Breast epithelium (tissue), 4 donors: ENCODE results near the gene PRAMEF9. TPM values are rescaled to one million over a fixed set of nuclear protein-coding genes. Genes with fewer than 3 reads are reported as not detected.
A peak's percentile ranks its signal among the peaks of the same experiment; 100 is the strongest.
"Not testable (repeated sequence)": the region's sequence is repeated elsewhere in the genome, so short reads cannot be mapped to it uniquely, and the experiment has no call there.

Source experiments
- DNase-seq, 2 donors: peaks; one replicate each; pipeline ENCODE4 v3.0.0-alpha.2; 2019; ENCODE audit warnings: low spot score in 2 of 2
- H3K27ac ChIP-seq, 2 donors: fragments of 200-600 bp; sonication (generic) in 1 of 2; one replicate each; pipeline ENCODE4 v1.5.1; 2016 to 2019; ENCODE audit warnings: mild to moderate bottlenecking in 1 of 2
- H3K27me3 ChIP-seq, 2 donors: fragments of 200-600 bp; sonication (generic) in 1 of 2; one replicate each; pipeline versions ENCODE4 v1.5.1 to v1.6.0; 2017 to 2019; ENCODE audit warnings: control low read depth in 1 of 2, mild to moderate bottlenecking in 1 of 2
- H3K36me3 ChIP-seq: fragments of 200-600 bp; one replicate; pipeline ENCODE4 v1.5.1; 2019
- H3K4me1 ChIP-seq, 2 donors: fragments of 200-600 bp; sonication (generic); one replicate each; pipeline ENCODE4 v1.5.1; 2016 to 2019; ENCODE audit warnings: control low read depth in 1 of 2
- H3K4me3 ChIP-seq, 3 donors: fragments of 200-600 bp; sonication (generic); 1 replicate in 2 of 3; 2 replicates in 1 of 3; pipeline ENCODE4 v1.5.1; 2016 to 2019; ENCODE audit warnings: mild to moderate bottlenecking in 3 of 3, moderate library complexity in 2 of 3
- H3K9me3 ChIP-seq, 2 donors: fragments of 200-600 bp; sonication (generic) in 1 of 2; one replicate each; pipeline ENCODE4 v1.5.1; 2016 to 2019; ENCODE audit warnings: control low read depth in 1 of 2
- POLR2A ChIP-seq: fragments of 450-650 bp; IDR thresholded peaks from one replicate; pipeline ENCODE4 v1.6.1; 2016; ENCODE audit warnings: antibody characterized with exemption, mild to moderate bottlenecking, moderate library complexity
- POLR2AphosphoS5 ChIP-seq, 3 donors: sonication (generic); formaldehyde crosslinking; IDR thresholded peaks; one replicate each; pipeline ENCODE4 v1.6.1; 2017; ENCODE audit warnings: antibody characterized with exemption in 3 of 3
- intact Hi-C: fragments of 100-400 bp; cut with DNase I; formaldehyde crosslinking; loops from one replicate; pipeline ENCODE4 v1.15.1; 2023; ENCODE audit warnings: low total_unique reads
- total RNA-seq, 3 donors: library from RNA; depleted of rRNA; stranded (reverse); fragments of >200 nt; gene quantifications; one replicate each; pipeline ENCODE4 v1.1.0, GENCODE V29; 2016
- TF ChIP-seq, protein P1 (sequence below), 3 donors: fragments of 450-650 bp; IDR thresholded peaks; one replicate each; pipeline ENCODE4 v1.5.1; 2016 to 2017; ENCODE audit warnings: antibody characterized with exemption in 3 of 3, mild to moderate bottlenecking in 3 of 3, moderate library complexity in 3 of 3

The PRAMEF9 gene
- not detected for total RNA-seq

DNA sequence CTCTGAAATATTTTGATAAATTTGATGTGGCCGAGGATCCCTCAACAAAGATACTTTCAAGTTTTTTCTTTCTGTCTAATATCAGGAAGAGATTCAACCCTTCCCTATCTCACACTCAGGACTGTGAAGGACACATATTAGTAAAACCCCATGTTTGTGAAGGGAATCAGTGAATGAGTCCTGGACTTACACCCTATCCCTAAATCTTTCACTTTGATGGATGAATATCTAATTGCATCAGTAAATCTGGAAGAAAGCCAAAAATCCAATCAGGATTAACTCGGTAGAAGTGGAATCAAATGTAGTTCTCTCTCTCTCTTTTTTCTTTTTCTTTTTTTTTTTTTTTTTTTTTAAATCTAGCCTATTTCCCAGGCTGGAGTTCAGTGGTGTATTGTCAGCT is at the start of gene PRAMEF9:
Gene PRAMEF9, plus strand, starts transcription at position 301 of the 400 bp plus-strand sequence. CDS start 3,433 bp downstream, outside the sequence.
- not testable (repeated sequence) for DNase-seq, H3K27me3 ChIP-seq

DNA sequence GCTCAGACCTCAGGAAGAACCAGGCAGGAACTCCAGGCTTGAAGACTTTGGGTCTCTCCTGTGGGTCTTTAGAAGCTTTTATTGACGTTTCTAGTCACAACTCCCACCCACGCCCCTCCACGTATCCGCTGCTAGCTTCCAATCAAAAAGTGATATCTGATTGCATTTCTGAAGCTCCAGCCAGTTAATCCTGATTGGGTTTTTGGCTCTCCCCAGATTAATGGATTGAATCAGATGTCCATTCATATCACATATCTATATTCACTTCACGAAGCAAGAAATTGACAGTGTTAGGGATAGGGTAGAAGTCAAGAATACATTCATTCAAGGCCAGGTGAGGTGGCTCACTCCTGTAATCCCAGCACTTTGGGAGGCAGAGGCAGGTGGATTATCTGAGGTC is 15.7 kb upstream of the PRAMEF9 start, which contains the start of gene PRAMEF26:
Gene PRAMEF26, minus strand, starts transcription at position 101 of the 400 bp plus-strand sequence. CDS start 2,914 bp downstream, outside the sequence.
- intact Hi-C loops, H3K9me3 ChIP-seq, H3K4me1 ChIP-seq, H3K4me3 ChIP-seq, H3K27ac ChIP-seq, H3K36me3 ChIP-seq, DNase-seq, H3K27me3 ChIP-seq: not testable (repeated sequence)

More for the DNA sequence above, at the start of gene PRAMEF9:
- H3K4me3 ChIP-seq, H3K4me1 ChIP-seq, H3K9me3 ChIP-seq, H3K27ac ChIP-seq, H3K36me3 ChIP-seq, intact Hi-C loops: not testable (repeated sequence)

DNA sequence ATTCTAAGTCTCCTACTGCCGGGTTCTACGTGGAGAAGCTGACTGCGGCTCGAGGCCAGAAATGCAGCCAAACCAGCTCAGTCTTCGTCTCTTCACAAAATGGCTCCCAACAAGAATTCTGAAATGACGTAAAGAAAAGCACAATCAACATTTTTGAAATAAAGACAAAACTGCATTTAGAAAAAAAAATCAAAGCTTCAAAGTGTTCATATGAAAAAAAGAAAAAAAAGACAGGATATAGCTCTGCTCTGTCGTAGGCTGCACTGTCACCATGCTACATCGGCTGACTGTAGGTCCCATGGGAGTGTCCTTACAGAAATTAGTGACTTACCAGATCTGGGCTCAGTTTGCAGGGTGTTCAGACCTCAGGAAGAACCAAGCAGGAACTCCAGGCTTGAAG is 6.1 kb upstream of the PRAMEF9 start, which contains the start of gene HNRNPCL4:
Gene HNRNPCL4, minus strand, starts transcription at position 101 of the 400 bp plus-strand sequence. CDS start 164 bp downstream, outside the sequence.
- H3K4me1 ChIP-seq, H3K27ac ChIP-seq, intact Hi-C loops, H3K9me3 ChIP-seq, H3K36me3 ChIP-seq, DNase-seq, H3K4me3 ChIP-seq, H3K27me3 ChIP-seq: not testable (repeated sequence)

DNA sequence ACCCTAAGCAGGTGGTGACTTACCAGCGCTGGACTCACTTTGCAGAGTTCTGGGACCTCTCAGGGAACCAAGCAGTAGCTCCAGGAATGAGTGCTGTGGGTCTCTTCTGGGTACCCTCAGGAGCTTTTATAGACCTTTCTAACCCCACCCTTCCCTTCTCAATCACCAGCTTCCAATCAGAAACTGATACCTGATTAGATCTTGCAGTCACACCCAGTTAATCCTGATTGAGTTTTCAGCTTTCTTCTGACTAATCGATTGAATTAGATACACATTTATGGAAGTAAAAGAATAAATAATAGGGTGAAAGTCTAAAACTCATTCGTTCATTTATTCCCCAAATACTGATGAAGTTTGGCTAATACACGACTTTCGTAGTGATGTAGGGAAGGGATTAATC is 29.7 kb downstream of the PRAMEF9 start, which contains the start of gene PRAMEF13:
Gene PRAMEF13, minus strand, starts transcription at position 101 of the 400 bp plus-strand sequence. CDS start 1,820 bp downstream, outside the sequence.
- H3K27me3 ChIP-seq, DNase-seq, H3K27ac ChIP-seq, H3K36me3 ChIP-seq, H3K9me3 ChIP-seq, H3K4me1 ChIP-seq, intact Hi-C loops, H3K4me3 ChIP-seq: not testable (repeated sequence)

DNA sequence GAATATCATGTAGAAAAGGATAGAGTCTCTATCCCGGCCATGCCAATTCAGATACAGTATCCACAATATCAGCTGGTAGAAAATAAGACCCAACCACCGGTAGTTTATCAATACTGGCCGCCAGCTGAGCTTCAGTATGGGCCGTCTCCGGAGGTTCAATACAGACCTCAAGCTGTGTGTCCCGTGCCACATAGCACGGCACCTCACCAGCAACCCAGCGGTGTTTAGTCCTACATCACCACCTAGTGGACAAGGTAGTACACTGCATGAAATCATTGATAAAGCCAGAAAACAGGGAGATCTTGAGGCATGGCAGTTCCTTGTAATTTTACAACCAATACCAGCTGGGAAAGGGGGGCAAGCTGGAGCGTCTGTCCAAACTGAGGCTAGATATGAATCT is 37.1 kb downstream of the PRAMEF9 start:
- H3K27me3 ChIP-seq, H3K27ac ChIP-seq, DNase-seq, H3K36me3 ChIP-seq, H3K9me3 ChIP-seq, intact Hi-C loops, H3K4me1 ChIP-seq, H3K4me3 ChIP-seq: not testable (repeated sequence)

DNA sequence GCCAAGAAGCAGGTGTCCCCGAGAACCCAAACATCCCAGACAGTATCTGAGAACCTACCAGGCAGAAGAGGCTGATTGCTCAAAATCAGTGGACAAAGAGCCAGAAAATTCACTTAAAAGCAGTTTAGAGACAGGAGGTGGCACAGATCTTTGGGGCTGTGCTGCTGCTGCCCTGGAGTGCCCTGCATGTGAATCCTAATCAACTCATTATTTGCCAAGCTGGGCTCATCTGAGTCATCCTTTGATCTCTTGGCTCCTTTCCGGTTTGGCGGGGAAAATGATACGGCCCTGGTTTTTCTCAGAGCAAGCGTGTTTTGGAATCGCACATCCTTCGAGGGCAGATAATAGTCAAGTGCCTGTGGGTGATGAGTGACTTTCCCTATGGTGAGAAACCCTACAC is 45.0 kb downstream of the PRAMEF9 start:
- H3K9me3 ChIP-seq, DNase-seq, H3K27ac ChIP-seq, H3K4me1 ChIP-seq, intact Hi-C loops, H3K36me3 ChIP-seq, H3K4me3 ChIP-seq, H3K27me3 ChIP-seq: not testable (repeated sequence)

DNA sequence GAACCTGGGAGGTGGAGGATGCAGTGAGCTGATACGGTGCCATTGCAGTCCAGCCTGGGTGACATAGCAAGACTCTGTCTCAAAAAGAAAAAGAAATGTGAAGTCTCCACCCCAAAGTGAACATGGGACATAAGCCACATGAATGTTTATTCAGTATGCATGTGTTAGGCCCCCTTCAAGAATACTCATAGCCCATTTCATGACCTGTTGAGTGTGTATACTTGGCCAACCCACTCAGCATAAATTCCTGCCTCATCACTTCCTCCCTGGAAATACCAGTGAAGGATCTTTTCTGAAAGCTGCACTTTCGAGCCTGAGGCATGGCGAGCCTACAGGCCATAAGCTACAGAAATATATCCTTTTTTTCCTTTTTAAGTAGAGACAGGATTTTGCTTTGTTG is 47.6 kb downstream of the PRAMEF9 start:
- H3K4me3 ChIP-seq, H3K9me3 ChIP-seq, H3K27me3 ChIP-seq, DNase-seq, H3K4me1 ChIP-seq, H3K36me3 ChIP-seq, intact Hi-C loops, H3K27ac ChIP-seq: not testable (repeated sequence)

DNA sequence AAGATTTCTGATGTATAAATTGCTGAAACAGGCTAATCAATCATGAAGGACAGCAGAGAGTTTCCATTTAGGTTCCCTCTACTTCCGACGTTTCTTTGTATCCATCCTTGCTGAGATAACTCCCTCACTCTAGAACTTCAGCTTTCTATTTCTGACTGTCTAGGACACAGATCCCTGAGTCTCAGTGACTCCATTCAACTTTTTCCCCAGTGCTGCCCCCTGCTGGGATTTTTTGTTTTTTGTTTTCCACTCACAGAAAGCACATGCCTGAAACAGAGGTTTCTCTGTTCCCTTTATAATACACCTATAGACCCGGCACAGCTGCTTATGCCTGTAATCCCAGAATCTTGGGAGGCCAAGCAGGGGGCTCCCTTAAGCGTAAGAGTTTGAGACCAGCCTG is 51.1 kb downstream of the PRAMEF9 start:
- intact Hi-C loops, H3K4me3 ChIP-seq, H3K4me1 ChIP-seq, H3K9me3 ChIP-seq, DNase-seq, H3K27ac ChIP-seq, H3K36me3 ChIP-seq, H3K27me3 ChIP-seq: not testable (repeated sequence)

DNA sequence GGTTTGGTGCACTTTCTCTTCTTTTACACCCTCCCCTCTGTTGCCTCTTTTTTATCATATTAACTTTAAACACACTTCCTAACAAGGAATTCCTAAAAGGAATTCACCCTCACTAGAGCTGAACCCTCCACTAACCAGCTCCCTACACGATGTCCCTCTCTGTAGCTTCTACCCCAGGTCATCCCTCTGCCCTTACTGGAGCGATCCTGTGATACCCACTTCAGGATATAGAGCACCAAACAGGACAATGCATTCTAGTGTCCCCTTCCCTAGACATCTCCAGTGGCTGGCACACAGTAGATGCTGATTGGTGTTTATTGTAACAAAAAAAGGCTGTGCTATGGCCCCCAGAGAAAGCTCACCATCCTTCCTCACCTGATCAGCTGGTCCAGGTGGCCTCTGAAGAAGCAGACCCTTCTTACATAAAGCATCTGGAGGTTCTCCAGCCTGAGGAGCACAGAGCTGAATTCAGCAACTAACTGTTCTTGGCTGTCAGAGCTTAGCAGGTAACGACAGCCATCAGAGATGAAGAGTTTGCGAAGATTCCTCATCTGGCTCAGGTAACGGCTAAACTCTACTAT is 52.9 kb downstream of the PRAMEF9 start:
- intact Hi-C loops: no loop called here
- H3K36me3 ChIP-seq: no peaks in the 10 kb centered on the region
- no peaks in the 10 kb centered on the region for H3K4me1 ChIP-seq
- H3K27ac ChIP-seq: no peak overlapping the region
- H3K27me3 ChIP-seq: peaks cover 0 to 5% of the 10 kb centered on the region in 2 donors
- no peaks in the 10 kb centered on the region for H3K9me3 ChIP-seq
- H3K4me3 ChIP-seq: no peak overlapping the region
- no peak for DNase-seq
- TF ChIP-seq, protein P1, sequence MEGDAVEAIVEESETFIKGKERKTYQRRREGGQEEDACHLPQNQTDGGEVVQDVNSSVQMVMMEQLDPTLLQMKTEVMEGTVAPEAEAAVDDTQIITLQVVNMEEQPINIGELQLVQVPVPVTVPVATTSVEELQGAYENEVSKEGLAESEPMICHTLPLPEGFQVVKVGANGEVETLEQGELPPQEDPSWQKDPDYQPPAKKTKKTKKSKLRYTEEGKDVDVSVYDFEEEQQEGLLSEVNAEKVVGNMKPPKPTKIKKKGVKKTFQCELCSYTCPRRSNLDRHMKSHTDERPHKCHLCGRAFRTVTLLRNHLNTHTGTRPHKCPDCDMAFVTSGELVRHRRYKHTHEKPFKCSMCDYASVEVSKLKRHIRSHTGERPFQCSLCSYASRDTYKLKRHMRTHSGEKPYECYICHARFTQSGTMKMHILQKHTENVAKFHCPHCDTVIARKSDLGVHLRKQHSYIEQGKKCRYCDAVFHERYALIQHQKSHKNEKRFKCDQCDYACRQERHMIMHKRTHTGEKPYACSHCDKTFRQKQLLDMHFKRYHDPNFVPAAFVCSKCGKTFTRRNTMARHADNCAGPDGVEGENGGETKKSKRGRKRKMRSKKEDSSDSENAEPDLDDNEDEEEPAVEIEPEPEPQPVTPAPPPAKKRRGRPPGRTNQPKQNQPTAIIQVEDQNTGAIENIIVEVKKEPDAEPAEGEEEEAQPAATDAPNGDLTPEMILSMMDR (IDR thresholded peaks at IDR 0.05): no peak
- TF ChIP-seq POLR2AphosphoS5 (IDR thresholded peaks at IDR 0.05): no peak
- no peak for TF ChIP-seq POLR2A

DNA sequence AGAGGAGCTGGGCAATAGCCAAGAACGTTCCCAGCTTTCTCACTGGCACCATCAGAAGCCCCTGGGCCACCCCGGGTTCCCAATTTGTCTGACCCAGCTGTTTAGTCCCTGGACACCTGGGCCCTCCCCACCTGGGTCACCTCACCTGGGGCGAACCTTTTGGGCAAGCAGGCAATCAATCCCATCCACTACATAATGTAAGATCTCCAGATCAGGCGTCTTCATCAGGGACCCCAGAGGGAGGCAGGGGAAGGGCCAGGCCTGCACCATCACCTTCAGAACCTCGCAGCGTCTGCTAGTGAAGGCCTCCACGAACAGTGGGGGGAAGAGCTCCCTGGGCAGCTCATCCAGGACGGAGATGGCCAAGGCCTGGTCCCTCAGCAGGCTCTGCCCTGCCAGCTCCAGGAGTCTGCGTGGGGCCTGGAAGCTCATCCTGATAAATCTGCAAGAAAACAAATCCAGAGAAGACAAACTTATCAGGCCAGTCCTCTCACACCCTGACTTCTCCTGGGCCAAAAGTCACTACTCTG is 54.1 kb downstream of the PRAMEF9 start, which contains the start of gene PRAMEF18:
Gene PRAMEF18, minus strand, starts transcription at position 480 of the 530 bp plus-strand sequence. Its CDS starts 48 bp downstream, at position 432.
- intact Hi-C loops, H3K27ac ChIP-seq, H3K36me3 ChIP-seq, H3K4me1 ChIP-seq, H3K27me3 ChIP-seq, H3K9me3 ChIP-seq, H3K4me3 ChIP-seq, DNase-seq: not testable (repeated sequence)

DNA sequence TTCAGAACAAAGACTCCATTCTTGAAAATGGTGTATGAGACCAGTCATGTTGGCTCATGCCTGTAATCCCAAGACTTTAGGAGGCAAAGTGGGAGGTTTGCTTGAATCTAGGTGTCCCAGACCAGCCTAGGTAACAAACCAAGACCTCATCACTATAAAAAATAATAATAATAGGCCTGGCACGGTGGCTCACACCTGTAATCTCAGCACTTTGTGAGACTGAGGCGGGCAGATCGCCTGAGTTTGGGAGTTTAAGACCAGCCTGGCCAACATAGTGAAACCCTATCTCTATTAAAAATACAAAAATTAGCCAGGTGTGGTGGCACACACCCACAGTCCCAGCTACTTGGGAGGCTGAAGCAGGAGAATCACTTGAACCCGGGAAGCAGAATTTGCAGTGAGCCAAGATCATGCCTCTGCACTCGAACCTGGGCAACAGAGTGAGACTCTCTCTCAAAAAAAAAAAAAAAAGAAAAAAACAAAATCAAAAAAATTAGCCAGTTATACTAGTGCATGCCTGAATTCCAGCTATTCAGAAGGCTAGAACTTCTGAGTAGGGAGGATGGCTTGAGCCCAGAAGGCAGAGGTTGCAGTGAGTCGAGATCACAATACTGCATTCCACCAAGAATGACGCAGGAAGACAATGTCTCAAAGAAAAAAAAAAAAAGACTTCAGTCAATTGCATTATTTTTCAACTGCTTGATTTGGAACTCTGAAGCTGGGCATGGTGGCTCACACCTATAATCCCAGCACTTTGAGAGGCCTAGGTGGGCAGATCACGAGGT is 55.8 kb downstream of the PRAMEF9 start:
- peak in 1 of 2 donors; percentile 15 for DNase-seq
- H3K4me1 ChIP-seq, H3K9me3 ChIP-seq, H3K27me3 ChIP-seq, H3K36me3 ChIP-seq, H3K4me3 ChIP-seq, intact Hi-C loops, H3K27ac ChIP-seq: not testable (repeated sequence)
